ENCODE results near the gene CTNNA3. TPM values are rescaled to one million over a fixed set of nuclear protein-coding genes. Genes with fewer than 3 reads are reported as not detected.

The CTNNA3 gene
- total and polyA plus RNA-seq, 2 of the 4 experiments (the other 2 are of a cell fraction) = 0.19 to 0.90 TPM

GRCh38 chr10:67725567-67725966, 29.6 kb upstream of the CTNNA3 start:
- Histone ChIP-seq H2BK20ac (ENCODE audit: low read depth, low read length) (no peak overlapping the region), H2AFZ (replicated peaks; ENCODE audit: low read length, poor library complexity) (no peak overlapping the region), H2BK5ac (ENCODE audit: low read depth, low read length, poor library complexity, severe bottlenecking) (no peak overlapping the region), H3K27me3 (ENCODE audit: control insufficient read depth, insufficient read depth, low read length) (no peaks in the 10 kb centered on the region), H2AK5ac (ENCODE audit: low read depth, low read length) (no peak overlapping the region), H4K5ac (ENCODE audit: low read depth, low read length) (no peak overlapping the region), H3K9me1 (ENCODE audit: insufficient read depth, low read length) (no peaks in the 10 kb centered on the region), H2AK9ac (replicated peaks; ENCODE audit: low read depth, low read length, poor library complexity) (no peak overlapping the region), H3K36me3 (ENCODE audit: control insufficient read depth, insufficient read depth, low read length) (no peaks in the 10 kb centered on the region), H4K8ac (ENCODE audit: low read depth in 2 of 2, low read length in 2 of 2) (no peak overlapping the region), H3K4me2 (ENCODE audit: low read depth, low read length) (no peak overlapping the region), H3K4me1 (ENCODE audit: control insufficient read depth, insufficient read depth, low read length) (no peaks in the 10 kb centered on the region), H3K4me3 (ENCODE audit: insufficient read depth, low read depth, low read length) (no peak overlapping the region), H3K9ac (ENCODE audit: low read depth, low read length) (no peak overlapping the region), H3K4ac (ENCODE audit: low read depth, low read length) (no peak overlapping the region), H3K79me1 (ENCODE audit: low read depth in 1 of 2, low read length in 2 of 2) (no peaks in the 10 kb centered on the region), H3K14ac (replicated peaks; ENCODE audit: low read depth, low read length) (no peak overlapping the region), H4K20me1 (ENCODE audit: insufficient read depth, low read length) (no peaks in the 10 kb centered on the region), H3K9me3 (ENCODE audit: control insufficient read depth, insufficient read depth, low read length) (no peaks in the 10 kb centered on the region), H3K18ac (ENCODE audit: low read depth, low read length) (no peak overlapping the region), H3K23ac (ENCODE audit: low read depth, low read length) (no peak overlapping the region), H3K27ac (ENCODE audit: insufficient read depth, low read length) (no peak overlapping the region), H3K56ac (ENCODE audit: extremely low read depth, insufficient read depth, low read length) (no peak overlapping the region), H2BK120ac (ENCODE audit: low read depth, low read length) (no peak overlapping the region), H2BK15ac (ENCODE audit: low read depth, low read length) (no peak overlapping the region), H4K91ac (ENCODE audit: insufficient read depth, low read depth, low read length) (no peak overlapping the region)
- TF ChIP-seq CHD1 (IDR thresholded peaks at IDR 0.05; ENCODE audit: low read depth, low read length) = no peak
- no peak for TF ChIP-seq CEBPB (IDR thresholded peaks at IDR 0.05; ENCODE audit: low read depth, low read length)
- TF ChIP-seq RFX5 (IDR thresholded peaks at IDR 0.05; ENCODE audit: low read depth, low read length) = no peak
- no peak for TF ChIP-seq SMC3 (IDR thresholded peaks at IDR 0.05; ENCODE audit: low read depth, low read length)
- TF ChIP-seq POLR2A (IDR thresholded peaks at IDR 0.05; ENCODE audit: low read depth, low read length) = no peak
- TF ChIP-seq CTCF (conservative IDR thresholded peaks at IDR 0.05; ENCODE audit: low read depth, low read length) = no peak
- no peak for TF ChIP-seq NFE2L2 (IDR thresholded peaks at IDR 0.05; ENCODE audit: low read depth, low read length)
- TF ChIP-seq MXI1 (IDR thresholded peaks at IDR 0.05; ENCODE audit: borderline replicate concordance, low read depth, low read length) = no peak
- no peak for TF ChIP-seq USF2 (IDR thresholded peaks at IDR 0.05; ENCODE audit: low read depth, low read length)
- TF ChIP-seq MAZ (IDR thresholded peaks at IDR 0.05; ENCODE audit: borderline replicate concordance, low read depth, low read length) = no peak
- no peak for TF ChIP-seq FOS (IDR thresholded peaks at IDR 0.05; ENCODE audit: low read depth, low read length)
- in situ Hi-C loops (cut with MboI; ENCODE audit: low sequenced_read_pairs) = no loop called here
- DNase-seq (no peak), ATAC-seq (ENCODE audit: low read depth) (no peak)
- CTCF ChIA-PET = no interaction called here
- dilution Hi-C loops (cut with HindIII; ENCODE audit: low sequenced_read_pairs, unreplicated experiment) = no loop called here
- WGBS, 2 experiments (ENCODE audit: extremely low coverage in 2 of 2, insufficient read length in 1 of 2) = no CpG with 5 or more reads among the region's 2 CpGs
- intact Hi-C loops (cut with micrococcal nuclease) = no loop called here
- POLR2A ChIA-PET (ENCODE audit: unreplicated experiment) = no interaction called here
- no TSS peak for BruUV-seq (replicated peaks)
